ENCODE measurements around the gene NAB2. TPM values are rescaled to one million over a fixed set of nuclear protein-coding genes. Genes with fewer than 3 reads are reported as not detected.

Gene NAB2
- total and polyA plus RNA-seq, 2 of the 8 experiments (the other 6 are each of a cell fraction or from before 2014, with no cell fraction given): 20.9 to 23.5 TPM

DNA sequence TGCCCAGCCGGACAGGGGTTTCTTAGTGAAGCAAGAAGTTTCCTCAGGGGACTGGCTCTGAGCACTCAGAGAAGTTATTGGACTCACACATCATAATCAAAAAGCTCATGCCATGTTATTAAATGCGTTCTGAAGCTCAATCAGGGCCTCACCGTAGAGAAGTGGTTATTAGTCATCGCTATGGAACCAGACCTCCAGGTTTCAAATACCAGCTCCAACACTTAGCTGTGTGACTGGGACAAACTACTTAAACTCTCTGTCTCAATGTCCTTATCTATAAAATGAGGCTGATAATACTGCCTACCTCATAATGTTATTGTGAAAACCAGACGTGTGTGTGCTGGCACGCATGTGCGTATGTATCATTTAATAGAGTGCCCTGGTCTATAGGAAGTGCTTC is 14.9 kb downstream of the NAB2 start:
- ChIA-PET CTCF (ENCODE audit: partially characterized antibody) (interaction anchor here (1.3 to 15.7 kb wide), 4 partner anchors 8 to 72 kb away, joined by 3 to 325 read pairs (median 121); partner anchors contain the start of genes NAB2 and STAT6), POLR2A (ENCODE audit: partially characterized antibody) (interaction anchor here (1.2 to 13.0 kb wide), 4 partner anchors 8 to 25 kb away, joined by 6 to 352 read pairs (median 14); partner anchors contain the start of genes LRP1, NAB2 and NEMP1)
- H3K23me2 ChIP-seq (ENCODE audit: low read depth, low read length): no peaks in the 10 kb centered on the region
- H3K9me3 ChIP-seq (ENCODE audit: insufficient read depth in 2 of 2, low read depth in 1 of 2, low read length in 1 of 2): no peaks in the 10 kb centered on the region
- H3K4me2 ChIP-seq (ENCODE audit: insufficient read depth in 1 of 2, low read depth in 2 of 2, low read length in 2 of 2): no peak overlapping the region
- no peak overlapping the region for H4K91ac ChIP-seq (replicated peaks; ENCODE audit: insufficient read length, low read length)
- H3K36me3 ChIP-seq (ENCODE audit: control insufficient read depth in 2 of 4, insufficient read depth in 4 of 4, low read length in 3 of 4): peaks cover 0 to 9% (median 4%) of the 10 kb centered on the region in 4 experiments; a peak in 2 of 8 replicates
- DNase-seq (ENCODE audit: low read depth in 1 of 2, low spot score in 2 of 2) (no peak), FAIRE-seq (no peak)
- no peak overlapping the region for H2AK5ac ChIP-seq (ENCODE audit: low read depth, low read length)
- no peak overlapping the region for H2BK120ac ChIP-seq (replicated peaks; ENCODE audit: low read depth, low read length)
- no peak overlapping the region for H3K4me3 ChIP-seq (ENCODE audit: extremely low read depth in 1 of 4, insufficient read depth in 2 of 4, low read depth in 3 of 4, low read length in 4 of 4)
- no peak overlapping the region for H2BK12ac ChIP-seq (ENCODE audit: low read depth, low read length)
- H4K20me1 ChIP-seq (replicated peaks in 1 of 2; ENCODE audit: control insufficient read depth in 1 of 2, insufficient read depth in 2 of 2, low read length in 2 of 2): no peaks in the 10 kb centered on the region
- no peak overlapping the region for H4K5ac ChIP-seq (ENCODE audit: insufficient read length, low read depth, low read length)
- no peak overlapping the region for H3K23ac ChIP-seq (ENCODE audit: insufficient read length)
- H2BK15ac ChIP-seq (ENCODE audit: low read length): no peak overlapping the region
- no peak overlapping the region for H4K8ac ChIP-seq (ENCODE audit: extremely low read depth, insufficient read depth, low read length)
- no peaks in the 10 kb centered on the region for H3K79me1 ChIP-seq (ENCODE audit: low read depth, low read length)
- no peaks in the 10 kb centered on the region for H3K79me2 ChIP-seq (ENCODE audit: control insufficient read depth in 1 of 2, insufficient read depth in 2 of 2, low read length in 2 of 2)
- H2BK20ac ChIP-seq (ENCODE audit: low read length): no peak overlapping the region
- H3K9ac ChIP-seq (replicated peaks in 1 of 4; ENCODE audit: extremely low read depth in 1 of 4, low read depth in 3 of 4, low read length in 3 of 4): no peak overlapping the region
- TF ChIP-seq JUND (IDR thresholded peaks at IDR 0.05; ENCODE audit: low read length) (no peak), CHD2 (IDR thresholded peaks at IDR 0.05; ENCODE audit: low read length) (no peak), FOSL1 (IDR thresholded peaks at IDR 0.05; ENCODE audit: insufficient read depth, low read depth, low read length) (no peak), GTF2F1 (IDR thresholded peaks at IDR 0.05; ENCODE audit: borderline replicate concordance, low read depth, low read length) (no peak), RXRA (IDR thresholded peaks at IDR 0.05; ENCODE audit: insufficient read depth, low read depth, low read length) (no peak), RFX5 (IDR thresholded peaks at IDR 0.05; ENCODE audit: borderline replicate concordance, low read depth, low read length) (no peak), NANOG (IDR thresholded peaks at IDR 0.05; ENCODE audit: insufficient read depth, low read depth, low read length, poor library complexity, severe bottlenecking) (no peak), SP4 (IDR thresholded peaks at IDR 0.05; ENCODE audit: low read length) (no peak), SUZ12 (IDR thresholded peaks at IDR 0.05; ENCODE audit: low read length) (no peak), TBP (IDR thresholded peaks at IDR 0.05; ENCODE audit: low read depth, low read length) (no peak)
- TF ChIP-seq, protein P1, sequence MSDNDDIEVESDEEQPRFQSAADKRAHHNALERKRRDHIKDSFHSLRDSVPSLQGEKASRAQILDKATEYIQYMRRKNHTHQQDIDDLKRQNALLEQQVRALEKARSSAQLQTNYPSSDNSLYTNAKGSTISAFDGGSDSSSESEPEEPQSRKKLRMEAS (IDR thresholded peaks at IDR 0.05): no peak
- 95% methylated on average over 7 of the region's 7 CpGs; no CpG with 5 or more reads in 1 of the 2 experiments for WGBS, 2 experiments (ENCODE audit: extremely low coverage in 1 of 2, insufficient coverage in 1 of 2, insufficient read length in 1 of 2, insufficient replicate concordance in 2 of 2, low coverage in 1 of 2, low lambda C conversion rate in 2 of 2, missing lambda C conversion rate in 1 of 2)
- no peak overlapping the region for H2AFZ ChIP-seq (ENCODE audit: low read length)
- no peak overlapping the region for H3K27ac ChIP-seq (ENCODE audit: low read depth, low read length)
- H3K27me3 ChIP-seq (replicated peaks in 1 of 4; ENCODE audit: control insufficient read depth in 3 of 4, extremely low read depth in 1 of 4, insufficient read depth in 3 of 4, low read length in 3 of 4): no peaks in the 10 kb centered on the region
- no peak overlapping the region for H3K18ac ChIP-seq (ENCODE audit: extremely low read depth, low read length)
- H3K4ac ChIP-seq (replicated peaks; ENCODE audit: insufficient read length, low read depth, low read length): no peak overlapping the region
- no peak overlapping the region for H3K56ac ChIP-seq (replicated peaks; ENCODE audit: insufficient read length, low read depth, low read length)
- no peaks in the 10 kb centered on the region for H3K4me1 ChIP-seq (replicated peaks in 1 of 4; ENCODE audit: control insufficient read depth in 3 of 4, insufficient read depth in 4 of 4, low read length in 3 of 4)
- no peak overlapping the region for H3K14ac ChIP-seq (ENCODE audit: insufficient read length)
- H2BK5ac ChIP-seq (ENCODE audit: low read depth, low read length): no peak overlapping the region
